Osteoblast (primary cell): ENCODE measurements around the gene DPP9. TPM values are rescaled to one million over a fixed set of nuclear protein-coding genes. Genes with fewer than 3 reads are reported as not detected.

ENCODE experiments used
- DNase-seq: peaks from one replicate; pipeline ENCODE4 v3.0.0; 2011; ENCODE audit warnings: low spot score, mixed read lengths; ENCODE audit not compliant: insufficient read length; ENCODE audit errors: missing footprints
- H2AFZ ChIP-seq: 2 replicates; pipeline ENCODE4 v1.6.0; 2011; ENCODE audit warnings: mild to moderate bottlenecking, low read length
- H3K27ac ChIP-seq: 2 replicates; pipeline ENCODE4 v1.5.1; 2011; ENCODE audit warnings: mild to moderate bottlenecking, low read depth, low read length, moderate library complexity
- H3K27me3 ChIP-seq: 2 replicates; pipeline ENCODE4 v1.6.0; 2012; ENCODE audit warnings: mild to moderate bottlenecking, control low read depth, inconsistent platforms, low read length, moderate library complexity; ENCODE audit not compliant: insufficient read depth
- H3K36me3 ChIP-seq: 2 replicates; pipeline ENCODE4 v1.5.1; 2011; ENCODE audit warnings: mild to moderate bottlenecking, low read length, control low read depth, moderate library complexity; ENCODE audit not compliant: insufficient read depth
- H3K4me1 ChIP-seq: 2 replicates; pipeline ENCODE4 v1.5.1; 2011; ENCODE audit warnings: mild to moderate bottlenecking, low read length, control low read depth, moderate library complexity; ENCODE audit not compliant: insufficient read depth
- H3K4me2 ChIP-seq: 2 replicates; pipeline ENCODE4 v1.6.0; 2011; ENCODE audit warnings: mild to moderate bottlenecking, low read length; ENCODE audit not compliant: insufficient read depth
- H3K4me3 ChIP-seq: fragments of 200-600 bp; sonication (generic); 3 replicates; pipeline ENCODE4 v1.5.1; 2012; ENCODE audit warnings: mild to moderate bottlenecking, low read length, inconsistent platforms; ENCODE audit not compliant: insufficient read depth
- H3K79me2 ChIP-seq: 2 replicates; pipeline ENCODE4 v1.6.0; 2012; ENCODE audit warnings: mild to moderate bottlenecking, low read length, control low read depth, inconsistent platforms; ENCODE audit not compliant: insufficient read depth
- H3K9me3 ChIP-seq: 2 replicates; pipeline ENCODE4 v1.5.1; 2011; ENCODE audit warnings: low read depth, low read length, control low read depth
- H4K20me1 ChIP-seq: 2 replicates; pipeline ENCODE4 v1.6.0; 2012; ENCODE audit warnings: mild to moderate bottlenecking, low read length, control low read depth; ENCODE audit not compliant: insufficient read depth
- total RNA-seq: library from RNA; depleted of rRNA; stranded (reverse); fragments of >200 nt; gene quantifications from 2 replicates; pipeline ENCODE4 v1.2.3, GENCODE V29; 2012
- TF ChIP-seq, protein P1 (sequence below): IDR thresholded peaks from 2 replicates; pipeline ENCODE4 v1.5.1; 2011; ENCODE audit warnings: mild to moderate bottlenecking, low read depth, low read length, moderate library complexity; ENCODE audit errors: extremely low read depth

The DPP9 gene
- total RNA-seq, 1 donor: 30.4 TPM

DNA sequence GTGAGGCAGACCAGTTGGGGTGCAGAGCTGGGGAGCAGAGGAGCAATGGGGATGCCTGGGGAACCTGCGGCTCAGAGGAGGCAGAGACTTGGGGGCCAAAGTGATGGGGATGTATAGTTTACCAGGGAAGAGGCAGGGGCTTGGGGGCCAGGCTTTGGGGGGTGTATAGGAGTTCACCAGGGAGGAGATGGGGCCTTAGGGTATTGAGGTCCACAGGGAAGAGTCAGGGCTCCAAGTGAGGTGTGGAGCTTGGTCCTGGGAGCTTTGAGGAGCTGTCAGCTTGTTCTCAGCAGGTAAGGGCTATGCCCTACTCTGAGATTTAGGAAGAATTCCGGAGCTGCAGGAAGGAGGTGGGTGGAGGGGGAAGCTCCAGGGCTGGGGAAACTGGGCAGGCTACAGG, 73.5 kb downstream of the DPP9 start:
- Histone ChIP-seq H4K20me1 (peaks cover 3% of the 10 kb centered on the region), H3K9me3 (no peaks in the 10 kb centered on the region), H2AFZ (no peak overlapping the region), H3K27me3 (no peaks in the 10 kb centered on the region), H3K4me3 (no peak overlapping the region), H3K4me1 (peaks cover 6% of the 10 kb centered on the region), H3K36me3 (peaks cover 2% of the 10 kb centered on the region), H3K79me2 (no peaks in the 10 kb centered on the region), H3K4me2 (no peak overlapping the region), H3K27ac (no peak overlapping the region)
- DNase-seq: peak; percentile 80
- TF ChIP-seq, protein P1, sequence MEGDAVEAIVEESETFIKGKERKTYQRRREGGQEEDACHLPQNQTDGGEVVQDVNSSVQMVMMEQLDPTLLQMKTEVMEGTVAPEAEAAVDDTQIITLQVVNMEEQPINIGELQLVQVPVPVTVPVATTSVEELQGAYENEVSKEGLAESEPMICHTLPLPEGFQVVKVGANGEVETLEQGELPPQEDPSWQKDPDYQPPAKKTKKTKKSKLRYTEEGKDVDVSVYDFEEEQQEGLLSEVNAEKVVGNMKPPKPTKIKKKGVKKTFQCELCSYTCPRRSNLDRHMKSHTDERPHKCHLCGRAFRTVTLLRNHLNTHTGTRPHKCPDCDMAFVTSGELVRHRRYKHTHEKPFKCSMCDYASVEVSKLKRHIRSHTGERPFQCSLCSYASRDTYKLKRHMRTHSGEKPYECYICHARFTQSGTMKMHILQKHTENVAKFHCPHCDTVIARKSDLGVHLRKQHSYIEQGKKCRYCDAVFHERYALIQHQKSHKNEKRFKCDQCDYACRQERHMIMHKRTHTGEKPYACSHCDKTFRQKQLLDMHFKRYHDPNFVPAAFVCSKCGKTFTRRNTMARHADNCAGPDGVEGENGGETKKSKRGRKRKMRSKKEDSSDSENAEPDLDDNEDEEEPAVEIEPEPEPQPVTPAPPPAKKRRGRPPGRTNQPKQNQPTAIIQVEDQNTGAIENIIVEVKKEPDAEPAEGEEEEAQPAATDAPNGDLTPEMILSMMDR: no peak

- Histone ChIP-seq H3K27me3 (no peaks in the 10 kb centered on the region), H3K9me3 (no peaks in the 10 kb centered on the region), H3K79me2 (no peaks in the 10 kb centered on the region), H3K4me3 (no peak overlapping the region), H3K4me2 (no peak overlapping the region), H2AFZ (no peak overlapping the region), H3K4me1 (peaks cover 6% of the 10 kb centered on the region), H4K20me1 (peaks cover 3% of the 10 kb centered on the region), H3K27ac (no peak overlapping the region), H3K36me3 (peaks cover 2% of the 10 kb centered on the region)
- TF ChIP-seq, protein P1: no peak
- peak; percentile 32 for DNase-seq
Measured at GRCh38 chr19:4649392-4650047, 74.1 kb downstream of the DPP9 start.

DNA sequence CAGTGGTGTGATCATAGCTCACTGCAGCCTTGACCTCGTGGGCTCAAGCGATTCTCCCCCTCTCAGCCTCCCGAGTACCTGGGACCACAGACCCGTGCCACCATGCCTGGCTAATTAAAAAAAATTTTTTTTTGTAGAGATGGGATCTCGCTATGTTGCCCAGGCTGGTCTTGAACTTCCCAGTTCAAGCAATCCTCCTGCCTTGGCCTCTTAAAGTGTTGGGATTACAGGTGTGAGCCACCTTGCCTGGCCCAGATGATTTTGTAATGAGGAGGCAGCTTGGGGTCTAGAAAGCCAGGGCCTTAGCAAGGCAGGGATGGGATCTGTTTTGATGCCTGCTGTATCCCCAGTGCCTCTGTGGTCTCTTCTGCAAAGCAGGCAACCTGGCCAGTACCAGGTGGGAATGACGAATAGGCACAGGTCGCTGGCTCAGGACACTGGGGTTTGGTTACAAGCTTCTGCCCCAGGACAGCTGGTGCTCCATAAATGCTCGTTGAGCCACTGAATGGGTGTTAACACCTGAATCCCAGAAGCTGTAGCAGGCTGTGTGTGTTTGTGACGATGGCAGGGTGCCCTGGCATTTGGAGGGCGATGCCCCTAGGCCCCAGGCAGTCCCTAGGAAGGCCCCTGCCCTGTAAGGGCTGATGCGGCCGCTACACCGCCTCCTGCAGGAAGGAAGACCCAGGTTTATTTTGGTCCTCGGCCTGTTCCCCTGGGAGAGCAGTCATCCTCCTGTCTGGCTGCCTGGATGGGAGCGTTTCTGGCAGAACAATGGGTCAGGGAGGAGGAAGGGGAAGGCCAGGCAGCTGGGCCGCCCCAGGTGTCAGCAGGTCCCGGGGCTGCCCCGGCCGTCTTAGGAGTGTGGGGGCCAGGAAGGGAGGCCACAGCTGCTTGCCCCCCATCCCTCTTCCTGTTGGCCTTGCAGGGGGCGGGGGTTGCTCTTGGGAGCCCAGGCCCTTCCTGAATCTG, 75.7 kb downstream of the DPP9 start:
- H3K4me2 ChIP-seq: no peak overlapping the region
- H2AFZ ChIP-seq: no peak overlapping the region
- H3K4me1 ChIP-seq: peaks cover 6% of the 10 kb centered on the region
- H4K20me1 ChIP-seq: peaks cover 3% of the 10 kb centered on the region
- H3K9me3 ChIP-seq: no peaks in the 10 kb centered on the region
- TF ChIP-seq, protein P1: peak; percentile 38
- H3K4me3 ChIP-seq: no peak overlapping the region
- H3K79me2 ChIP-seq: no peaks in the 10 kb centered on the region
- H3K27ac ChIP-seq: no peak overlapping the region
- peaks cover 2% of the 10 kb centered on the region for H3K36me3 ChIP-seq
- no peaks in the 10 kb centered on the region for H3K27me3 ChIP-seq
- peak; percentile 97 for DNase-seq

DNA sequence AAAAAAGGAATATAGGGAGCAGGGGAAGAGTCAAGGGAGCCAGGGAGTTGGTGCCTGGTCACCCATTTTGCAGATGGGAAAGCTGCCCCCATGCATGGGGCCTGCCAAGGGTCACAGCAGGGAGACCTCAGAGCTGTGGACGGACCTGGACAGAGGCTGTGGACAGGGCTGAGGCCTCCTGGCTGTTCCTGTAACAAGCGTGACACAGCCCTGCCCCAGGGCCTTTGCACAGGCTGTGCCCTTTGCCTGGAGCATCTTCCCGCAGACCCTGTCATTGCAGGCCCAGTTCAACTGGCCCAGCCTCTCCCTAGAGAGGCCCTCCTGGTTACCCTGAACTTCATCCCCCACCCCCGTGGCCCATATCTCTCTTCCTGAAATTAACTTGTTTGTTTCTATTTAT, 77.9 kb downstream of the DPP9 start:
- Histone ChIP-seq H2AFZ (no peak overlapping the region), H3K4me3 (no peak overlapping the region), H3K27me3 (no peaks in the 10 kb centered on the region), H3K4me2 (no peak overlapping the region), H3K36me3 (no peaks in the 10 kb centered on the region), H4K20me1 (peaks cover 3% of the 10 kb centered on the region), H3K27ac (no peak overlapping the region), H3K79me2 (no peaks in the 10 kb centered on the region), H3K4me1 (peaks cover 6% of the 10 kb centered on the region), H3K9me3 (no peaks in the 10 kb centered on the region)
- TF ChIP-seq, protein P1: no peak
- DNase-seq: peak; percentile 71
